ENCODE measurements around the gene PCDHGA1.

The PCDHGA1 gene

GRCh38 chr5:141523991-141524390 is 193.7 kb downstream of the PCDHGA1 start:
- no peak overlapping the region for H3K4me3 ChIP-seq (replicated peaks; ENCODE audit: low read depth, low read length)
- DNase-seq (ENCODE audit: extremely low read depth, low read depth), result no peak
- TF ChIP-seq, protein P1, sequence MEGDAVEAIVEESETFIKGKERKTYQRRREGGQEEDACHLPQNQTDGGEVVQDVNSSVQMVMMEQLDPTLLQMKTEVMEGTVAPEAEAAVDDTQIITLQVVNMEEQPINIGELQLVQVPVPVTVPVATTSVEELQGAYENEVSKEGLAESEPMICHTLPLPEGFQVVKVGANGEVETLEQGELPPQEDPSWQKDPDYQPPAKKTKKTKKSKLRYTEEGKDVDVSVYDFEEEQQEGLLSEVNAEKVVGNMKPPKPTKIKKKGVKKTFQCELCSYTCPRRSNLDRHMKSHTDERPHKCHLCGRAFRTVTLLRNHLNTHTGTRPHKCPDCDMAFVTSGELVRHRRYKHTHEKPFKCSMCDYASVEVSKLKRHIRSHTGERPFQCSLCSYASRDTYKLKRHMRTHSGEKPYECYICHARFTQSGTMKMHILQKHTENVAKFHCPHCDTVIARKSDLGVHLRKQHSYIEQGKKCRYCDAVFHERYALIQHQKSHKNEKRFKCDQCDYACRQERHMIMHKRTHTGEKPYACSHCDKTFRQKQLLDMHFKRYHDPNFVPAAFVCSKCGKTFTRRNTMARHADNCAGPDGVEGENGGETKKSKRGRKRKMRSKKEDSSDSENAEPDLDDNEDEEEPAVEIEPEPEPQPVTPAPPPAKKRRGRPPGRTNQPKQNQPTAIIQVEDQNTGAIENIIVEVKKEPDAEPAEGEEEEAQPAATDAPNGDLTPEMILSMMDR (IDR thresholded peaks at IDR 0.05; ENCODE audit: low read depth, low read length, missing control alignments), result no peak

- H3K4me3 ChIP-seq (replicated peaks; ENCODE audit: low read depth, low read length), result peak overlapping the region; percentile 4; the same call in 1 of the 2 replicates
- TF ChIP-seq, protein P1 (IDR thresholded peaks at IDR 0.05; ENCODE audit: low read depth, low read length, missing control alignments), result peak; percentile 99
- DNase-seq (ENCODE audit: extremely low read depth, low read depth), result peak; percentile 98
Observed at GRCh38 chr5:141524604-141525597, 194.6 kb downstream of the PCDHGA1 start.

DNA sequence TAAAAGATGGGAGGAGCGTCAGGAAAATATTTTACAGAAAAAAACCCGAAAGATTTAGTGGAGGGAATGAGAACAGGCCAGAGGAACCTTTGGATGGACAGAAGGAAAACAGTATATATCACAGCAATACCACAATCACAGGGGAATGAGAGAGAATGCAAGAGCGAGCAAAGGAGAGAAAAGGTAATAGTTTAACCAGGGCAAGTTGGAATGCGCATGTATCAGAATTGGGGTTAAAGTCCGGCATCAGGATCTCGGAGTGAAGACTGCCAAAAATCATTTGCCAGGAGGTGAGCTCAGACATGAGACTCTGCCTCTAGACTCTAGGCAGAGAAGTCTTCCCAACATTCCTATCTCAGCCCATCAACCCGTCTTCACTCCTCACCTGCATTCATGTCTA is 195.3 kb downstream of the PCDHGA1 start:
- TF ChIP-seq, protein P1 (IDR thresholded peaks at IDR 0.05; ENCODE audit: low read depth, low read length, missing control alignments), result no peak
- no peak for DNase-seq (ENCODE audit: extremely low read depth, low read depth)
- H3K4me3 ChIP-seq (replicated peaks; ENCODE audit: low read depth, low read length), result no peak overlapping the region; the same call in 1 of the 2 replicates

DNA sequence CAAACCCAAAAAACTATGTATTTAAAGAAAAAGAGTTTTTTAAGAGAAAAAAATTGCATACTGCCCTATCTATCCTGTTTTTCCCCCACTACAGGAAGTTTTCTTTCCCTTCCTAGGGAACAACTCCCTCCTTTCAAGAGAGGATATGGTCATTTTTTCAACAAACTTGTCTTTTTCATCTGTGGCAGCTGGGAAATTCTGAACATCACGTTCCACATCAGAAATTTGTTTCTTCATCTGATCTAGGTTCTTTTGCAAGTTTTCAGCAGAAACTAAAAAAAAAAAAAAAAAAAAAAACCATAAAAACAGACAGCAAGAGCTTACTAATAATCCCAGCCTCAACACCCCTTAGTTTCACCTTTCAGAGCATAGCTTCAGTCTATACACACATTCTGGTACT is 197.1 kb downstream of the PCDHGA1 start:
- TF ChIP-seq, protein P1 (IDR thresholded peaks at IDR 0.05; ENCODE audit: low read depth, low read length, missing control alignments), result no peak

DNA sequence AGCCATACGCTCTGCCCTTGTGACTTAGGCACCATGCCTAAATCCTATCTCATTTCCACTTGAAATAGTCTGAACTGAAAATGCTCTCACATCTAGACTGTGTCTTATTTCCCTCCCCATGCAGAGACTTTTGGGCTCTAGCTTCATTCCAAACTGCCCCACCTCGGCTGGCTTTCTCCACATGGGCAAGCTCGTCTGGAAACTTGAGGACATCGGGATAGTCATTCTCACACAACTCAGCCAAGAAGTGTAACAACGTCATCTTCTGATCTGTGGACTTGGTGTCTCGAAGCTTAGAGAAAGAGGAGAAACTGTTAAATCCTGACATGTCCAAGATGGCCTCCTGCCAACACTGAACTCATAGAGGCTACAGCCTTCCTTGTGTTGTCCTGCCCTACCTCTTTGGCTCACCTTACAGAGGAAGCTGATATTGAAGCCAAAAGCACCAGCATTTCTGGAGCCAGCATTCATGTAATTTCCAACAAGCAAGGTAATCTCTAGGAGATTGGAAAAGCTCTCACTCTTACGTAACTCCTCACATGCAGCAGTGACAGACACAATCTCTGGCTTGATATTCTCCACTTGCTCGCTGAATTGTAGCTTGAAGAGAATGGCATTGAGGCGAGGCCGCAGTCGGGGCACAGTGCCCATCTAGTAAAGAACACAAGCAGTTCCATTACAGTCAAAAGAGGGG is 198.1 kb downstream of the PCDHGA1 start:
- TF ChIP-seq, protein P1 (IDR thresholded peaks at IDR 0.05; ENCODE audit: low read depth, low read length, missing control alignments), result no peak
- H3K4me3 ChIP-seq (replicated peaks; ENCODE audit: low read depth, low read length), result no peak overlapping the region

More for the DNA sequence above, 197.1 kb downstream of the PCDHGA1 start:
- H3K4me3 ChIP-seq (replicated peaks; ENCODE audit: low read depth, low read length), result no peak overlapping the region
- no peak for DNase-seq (ENCODE audit: extremely low read depth, low read depth)

GRCh38 chr5:141529002-141529401 is 198.7 kb downstream of the PCDHGA1 start:
- no peak for DNase-seq (ENCODE audit: extremely low read depth, low read depth)
- no peak overlapping the region for H3K4me3 ChIP-seq (replicated peaks; ENCODE audit: low read depth, low read length)
- TF ChIP-seq, protein P1 (IDR thresholded peaks at IDR 0.05; ENCODE audit: low read depth, low read length, missing control alignments), result no peak

More for the DNA sequence above, 198.1 kb downstream of the PCDHGA1 start:
- DNase-seq (ENCODE audit: extremely low read depth, low read depth), result no peak

Measured in HFF-Myc (cell line).